ENCODE measurements around the gene SLCO2A1. TPM values are rescaled to one million over a fixed set of nuclear protein-coding genes. Genes with fewer than 3 reads are reported as not detected.

The SLCO2A1 gene
- total RNA-seq, 2 donors from 2014 or later: 7.0 to 17.5 TPM

- no peaks in the 10 kb centered on the region for H3K36me3 ChIP-seq (replicated peaks in 1 of 2; ENCODE audit: insufficient read depth in 1 of 2, low read depth in 2 of 2)
- DNase-seq (no peak), ATAC-seq (no peak)
- H3K9me3 ChIP-seq: no peaks in the 10 kb centered on the region
- WGBS, 2 donors: 80 to 87% methylated on average over 8 to 10 of the region's 10 CpGs
- no peak overlapping the region for H3K4me3 ChIP-seq
- no peaks in the 10 kb centered on the region for H3K27me3 ChIP-seq
- H3K27ac ChIP-seq: no peak overlapping the region
- intact Hi-C loops (cut with DNase I): no loop called here
- H3K4me1 ChIP-seq: peaks cover 1% of the 10 kb centered on the region
- TF ChIP-seq CTCF (IDR thresholded peaks at IDR 0.05) (no peak), POLR2A (IDR thresholded peaks at IDR 0.05) (no peak)
Observed at GRCh38 chr3:133937756-133938601, 91.7 kb downstream of the SLCO2A1 start.

- ATAC-seq: no peak
- intact Hi-C loops (cut with DNase I): no loop called here
Observed at GRCh38 chr3:133937061-133937686, 92.6 kb downstream of the SLCO2A1 start.

GRCh38 chr3:133935843-133936769 is 93.6 kb downstream of the SLCO2A1 start:
- 79 to 88% methylated on average over 5 to 12 of the region's 13 CpGs for WGBS, 2 donors
- intact Hi-C loops (cut with DNase I): no loop called here

More at GRCh38 chr3:133937061-133937686, 92.6 kb downstream of the SLCO2A1 start:
- Histone ChIP-seq H3K27ac (no peak overlapping the region), H3K4me3 (no peak overlapping the region), H3K27me3 (no peaks in the 10 kb centered on the region), H3K36me3 (replicated peaks in 1 of 2; ENCODE audit: insufficient read depth in 1 of 2, low read depth in 2 of 2) (no peaks in the 10 kb centered on the region), H3K9me3 (no peaks in the 10 kb centered on the region), H3K4me1 (no peaks in the 10 kb centered on the region)
- WGBS, 2 donors: 55 to 69% methylated on average over 8 of the region's 8 CpGs
- TF ChIP-seq POLR2A (IDR thresholded peaks at IDR 0.05): no peak
- TF ChIP-seq CTCF (IDR thresholded peaks at IDR 0.05): no peak
- no peak for DNase-seq

More at GRCh38 chr3:133935843-133936769, 93.6 kb downstream of the SLCO2A1 start:
- no peaks in the 10 kb centered on the region for H3K36me3 ChIP-seq (replicated peaks in 1 of 2; ENCODE audit: insufficient read depth in 1 of 2, low read depth in 2 of 2)
- TF ChIP-seq POLR2A (IDR thresholded peaks at IDR 0.05) (no peak), CTCF (IDR thresholded peaks at IDR 0.05) (no peak)
- DNase-seq (no peak), ATAC-seq (no peak)
- H3K4me3 ChIP-seq: no peak overlapping the region
- no peaks in the 10 kb centered on the region for H3K4me1 ChIP-seq
- H3K27me3 ChIP-seq: no peaks in the 10 kb centered on the region
- H3K27ac ChIP-seq: no peak overlapping the region
- H3K9me3 ChIP-seq: no peaks in the 10 kb centered on the region

All from body of pancreas (tissue), 4 donors.